IMR-90 (cell line): ENCODE measurements around the gene GABRB1.

Experiments
- CEBPB ChIP-seq: IDR thresholded peaks from 2 replicates; pipeline ENCODE4 v1.6.1; 2012; ENCODE audit warnings: low read depth, low read length, improper control_type of control experiment
- CHD1 ChIP-seq: IDR thresholded peaks from 2 replicates; pipeline ENCODE4 v1.6.1; 2012; ENCODE audit warnings: low read depth, low read length, improper control_type of control experiment
- FOS ChIP-seq: fragments of 150-350 bp; IDR thresholded peaks from 2 replicates; pipeline ENCODE4 v1.6.1; 2016; ENCODE audit warnings: low read depth, low read length
- MAZ ChIP-seq: IDR thresholded peaks from 2 replicates; pipeline ENCODE4 v1.6.1; 2012; ENCODE audit warnings: low read depth, mild to moderate bottlenecking, low read length, improper control_type of control experiment, moderate library complexity, borderline replicate concordance
- MXI1 ChIP-seq: IDR thresholded peaks from 2 replicates; pipeline ENCODE4 v1.6.1; 2012; ENCODE audit warnings: low read depth, mild to moderate bottlenecking, low read length, moderate library complexity, borderline replicate concordance
- POLR2A ChIP-seq: IDR thresholded peaks from 2 replicates; pipeline ENCODE4 v1.6.1; 2012; ENCODE audit warnings: mild to moderate bottlenecking, low read depth, low read length
- RAD21 ChIP-seq: IDR thresholded peaks from 2 replicates; pipeline ENCODE4 v1.6.1; 2012; ENCODE audit warnings: low read length, improper control_type of control experiment
- RCOR1 ChIP-seq: IDR thresholded peaks from 2 replicates; pipeline ENCODE4 v1.6.1; 2012; ENCODE audit warnings: mild to moderate bottlenecking, low read length, improper control_type of control experiment; ENCODE audit not compliant: insufficient replicate concordance
- SMC3 ChIP-seq: fragments of 150-350 bp; IDR thresholded peaks from 2 replicates; pipeline ENCODE4 v1.6.1; 2016; ENCODE audit warnings: low read depth, mild to moderate bottlenecking, antibody characterized with exemption, low read length, moderate library complexity
- TF ChIP-seq, protein P1 (sequence below): conservative IDR thresholded peaks from 2 replicates; pipeline ENCODE4 v1.5.1; 2012; ENCODE audit warnings: mild to moderate bottlenecking, low read depth, low read length, improper control_type of control experiment

DNA sequence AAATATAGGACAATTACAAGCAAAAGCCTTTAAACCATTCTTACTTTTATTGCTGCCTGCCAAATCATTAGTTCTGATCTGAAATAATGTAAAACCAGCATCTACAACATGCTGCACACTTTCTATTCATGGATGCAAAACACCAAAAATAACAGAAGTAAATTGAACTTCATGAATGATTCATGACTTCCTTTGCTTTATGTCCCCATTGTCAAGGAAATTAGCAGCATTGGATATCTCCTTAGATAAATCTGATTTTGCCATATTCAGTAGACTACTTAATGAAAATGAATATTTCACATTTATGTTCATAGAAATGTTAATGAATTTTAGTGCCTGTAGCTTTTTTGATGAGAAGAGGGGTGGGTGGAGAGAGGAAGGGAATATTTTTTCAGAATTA is 299.5 kb downstream of the GABRB1 start:
- TF ChIP-seq, protein P1, sequence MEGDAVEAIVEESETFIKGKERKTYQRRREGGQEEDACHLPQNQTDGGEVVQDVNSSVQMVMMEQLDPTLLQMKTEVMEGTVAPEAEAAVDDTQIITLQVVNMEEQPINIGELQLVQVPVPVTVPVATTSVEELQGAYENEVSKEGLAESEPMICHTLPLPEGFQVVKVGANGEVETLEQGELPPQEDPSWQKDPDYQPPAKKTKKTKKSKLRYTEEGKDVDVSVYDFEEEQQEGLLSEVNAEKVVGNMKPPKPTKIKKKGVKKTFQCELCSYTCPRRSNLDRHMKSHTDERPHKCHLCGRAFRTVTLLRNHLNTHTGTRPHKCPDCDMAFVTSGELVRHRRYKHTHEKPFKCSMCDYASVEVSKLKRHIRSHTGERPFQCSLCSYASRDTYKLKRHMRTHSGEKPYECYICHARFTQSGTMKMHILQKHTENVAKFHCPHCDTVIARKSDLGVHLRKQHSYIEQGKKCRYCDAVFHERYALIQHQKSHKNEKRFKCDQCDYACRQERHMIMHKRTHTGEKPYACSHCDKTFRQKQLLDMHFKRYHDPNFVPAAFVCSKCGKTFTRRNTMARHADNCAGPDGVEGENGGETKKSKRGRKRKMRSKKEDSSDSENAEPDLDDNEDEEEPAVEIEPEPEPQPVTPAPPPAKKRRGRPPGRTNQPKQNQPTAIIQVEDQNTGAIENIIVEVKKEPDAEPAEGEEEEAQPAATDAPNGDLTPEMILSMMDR: no peak
- no peak for TF ChIP-seq RAD21
- TF ChIP-seq CHD1: no peak
- TF ChIP-seq SMC3: no peak
- TF ChIP-seq FOS: no peak
- TF ChIP-seq MXI1: no peak
- no peak for TF ChIP-seq CEBPB
- TF ChIP-seq POLR2A: no peak
- TF ChIP-seq RCOR1: no peak
- no peak for TF ChIP-seq MAZ
